NK-92 (cell line): ENCODE measurements around the gene PLBD2.

ENCODE experiments used
- DNase-seq: peaks from one replicate; lab custom pipeline; 2025; ENCODE audit not compliant: unreplicated experiment; lab: John Stamatoyannopoulos, UW

Gene PLBD2

DNA sequence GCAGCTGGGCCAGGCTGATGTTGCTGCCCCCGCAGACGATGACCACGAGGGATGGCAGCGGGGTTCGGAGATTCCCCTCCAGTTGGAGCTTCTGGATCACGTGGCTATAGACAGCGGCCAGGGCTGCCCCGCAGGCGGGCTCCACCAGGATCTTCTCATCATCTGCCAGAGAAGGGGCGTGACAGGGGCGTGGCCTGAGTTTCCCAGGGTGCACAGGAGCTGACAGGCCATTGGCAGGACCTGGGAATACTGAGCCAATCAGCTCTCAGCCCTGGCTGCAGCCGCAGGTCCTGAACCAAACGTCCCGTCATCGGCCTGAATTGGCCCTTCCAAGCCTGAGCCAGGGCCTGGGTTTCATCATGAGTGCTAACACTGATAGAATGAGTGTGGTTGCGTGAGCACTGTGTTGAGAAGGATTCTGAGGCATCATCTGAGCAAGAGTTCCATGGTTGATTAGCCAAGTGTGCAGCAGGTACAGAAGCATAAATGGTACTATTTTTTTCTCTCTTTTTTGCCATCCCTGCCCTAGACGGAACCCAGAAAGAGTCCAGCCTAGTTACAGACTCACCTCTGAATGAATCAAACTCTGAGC lies 34.7 kb downstream of the PLBD2 start:
- no peak for DNase-seq

DNA sequence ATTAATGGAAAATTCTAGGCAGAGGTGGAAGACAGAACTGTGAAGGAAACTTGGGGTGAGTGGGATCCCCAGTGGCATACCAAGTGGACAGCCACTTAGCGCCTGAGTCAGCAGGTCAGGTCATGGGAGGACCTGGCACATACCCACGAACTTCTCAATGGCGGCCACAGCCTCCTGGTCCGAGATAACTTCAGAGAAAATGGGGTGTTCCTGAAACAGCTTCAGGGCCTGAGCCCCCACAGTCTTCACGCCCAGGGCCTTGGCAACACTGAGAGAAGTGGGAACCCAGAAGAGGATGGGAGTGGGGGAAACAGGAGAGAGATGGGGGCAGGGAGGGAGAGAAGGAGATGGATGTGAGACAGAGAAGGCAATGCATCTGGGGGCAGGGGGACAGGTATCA lies 35.4 kb downstream of the PLBD2 start:
- no peak for DNase-seq

DNA sequence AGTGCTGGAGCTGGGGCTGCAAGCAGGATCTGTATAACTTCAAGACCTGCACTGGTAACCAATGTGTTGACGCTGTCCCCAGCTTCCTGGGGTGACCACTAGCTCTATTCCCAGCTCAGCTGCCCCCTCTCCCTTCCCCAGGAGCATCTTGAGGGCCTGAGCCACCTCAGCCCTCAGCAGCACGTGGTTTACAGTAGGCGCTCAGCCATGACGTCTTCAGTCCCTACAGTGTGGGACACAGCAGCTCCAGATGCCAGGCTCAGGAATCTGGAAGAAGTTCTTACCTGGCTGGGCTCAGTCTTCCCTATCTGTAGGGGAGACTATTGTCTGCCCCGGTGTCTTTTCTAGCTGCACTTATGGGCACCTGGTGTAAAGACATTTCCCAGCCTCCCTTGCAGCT lies 36.7 kb downstream of the PLBD2 start:
- DNase-seq: no peak

DNA sequence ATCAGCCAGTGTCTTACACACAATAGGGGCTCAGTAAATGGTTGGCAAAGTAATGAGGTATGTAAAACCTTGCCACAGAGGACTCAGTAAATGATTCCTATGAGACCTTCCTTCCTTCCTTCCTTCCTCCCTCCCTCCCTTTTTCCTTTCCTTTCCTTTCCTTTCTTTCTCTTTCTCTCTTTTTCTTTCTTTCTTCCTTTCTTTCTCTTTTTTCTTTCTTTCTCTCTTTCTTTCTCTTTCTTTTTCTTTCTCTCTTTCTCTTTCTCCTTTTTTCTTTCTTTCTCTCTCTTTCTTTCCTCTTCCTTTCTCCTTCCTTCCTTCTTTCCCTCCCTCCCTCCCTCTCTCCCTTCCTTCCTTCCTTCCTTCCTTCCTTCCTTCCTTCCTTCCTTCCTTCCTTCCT lies 37.8 kb downstream of the PLBD2 start:
- DNase-seq: no peak

DNA sequence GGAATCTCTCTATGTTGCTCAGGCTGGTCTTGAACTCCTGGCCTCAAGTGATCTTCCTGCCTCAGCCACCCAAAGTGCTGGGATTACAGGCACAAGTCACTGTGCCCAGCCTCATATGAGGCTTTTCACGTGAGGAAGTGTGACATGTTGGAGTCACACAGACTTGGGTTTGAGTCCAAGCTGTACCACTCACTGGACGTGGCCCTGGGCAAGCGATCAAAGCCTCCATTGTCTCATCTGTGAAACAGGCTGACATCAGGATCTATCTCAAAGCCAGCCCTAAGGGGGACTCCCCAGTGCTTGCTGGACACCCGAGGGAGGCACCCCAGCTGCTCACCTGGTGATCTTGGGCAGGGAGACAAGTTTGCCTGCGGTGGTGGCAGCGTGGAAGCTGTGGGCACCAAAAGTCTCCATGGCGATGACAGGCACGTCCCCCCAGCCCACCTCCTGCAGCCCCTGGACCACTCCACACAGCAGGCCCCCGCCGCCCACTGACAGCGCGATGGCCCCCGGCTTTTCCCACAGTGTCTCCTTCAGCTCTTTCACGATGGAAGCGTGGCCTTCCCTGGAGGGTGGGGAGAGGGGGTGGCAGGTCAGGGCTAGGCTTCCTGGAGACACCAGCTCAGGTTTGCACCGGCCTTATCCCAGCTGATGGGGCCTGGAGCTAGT lies 38.6 kb downstream of the PLBD2 start:
- no peak for DNase-seq

DNA sequence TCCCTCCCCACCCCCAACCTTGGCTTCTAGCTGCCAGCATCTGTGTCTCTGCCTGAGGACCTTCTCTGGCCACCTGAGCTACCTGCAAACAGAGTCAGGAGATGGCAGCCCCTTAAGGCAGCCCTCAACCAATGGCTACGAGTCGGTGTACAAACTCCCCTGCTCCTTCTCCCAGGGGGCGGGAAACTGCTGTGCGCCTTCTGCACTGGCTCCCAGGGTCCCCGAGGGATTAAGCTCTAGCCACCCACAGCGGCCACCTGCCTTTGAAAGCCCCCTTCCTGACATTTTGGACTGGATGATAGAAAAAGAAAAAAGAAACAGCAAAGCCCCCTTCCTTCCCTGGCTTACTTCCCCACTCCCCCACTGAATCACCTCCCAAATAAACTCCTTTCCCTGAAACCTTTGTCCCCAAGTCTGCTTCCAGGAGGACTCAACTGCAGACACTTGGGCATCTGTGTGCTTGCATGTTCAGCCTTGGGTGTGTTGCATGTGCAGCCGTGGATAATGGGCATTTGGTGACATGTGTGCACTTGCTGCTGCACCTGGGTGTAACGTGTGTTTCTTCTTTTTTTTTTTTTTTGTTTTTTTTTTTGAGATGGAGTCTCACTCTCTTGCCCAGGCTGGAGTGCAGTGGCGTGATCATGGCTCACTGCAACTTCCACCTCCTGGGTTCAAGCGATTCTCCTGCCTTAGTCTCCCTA lies 39.3 kb downstream of the PLBD2 start:
- no peak for DNase-seq

DNA sequence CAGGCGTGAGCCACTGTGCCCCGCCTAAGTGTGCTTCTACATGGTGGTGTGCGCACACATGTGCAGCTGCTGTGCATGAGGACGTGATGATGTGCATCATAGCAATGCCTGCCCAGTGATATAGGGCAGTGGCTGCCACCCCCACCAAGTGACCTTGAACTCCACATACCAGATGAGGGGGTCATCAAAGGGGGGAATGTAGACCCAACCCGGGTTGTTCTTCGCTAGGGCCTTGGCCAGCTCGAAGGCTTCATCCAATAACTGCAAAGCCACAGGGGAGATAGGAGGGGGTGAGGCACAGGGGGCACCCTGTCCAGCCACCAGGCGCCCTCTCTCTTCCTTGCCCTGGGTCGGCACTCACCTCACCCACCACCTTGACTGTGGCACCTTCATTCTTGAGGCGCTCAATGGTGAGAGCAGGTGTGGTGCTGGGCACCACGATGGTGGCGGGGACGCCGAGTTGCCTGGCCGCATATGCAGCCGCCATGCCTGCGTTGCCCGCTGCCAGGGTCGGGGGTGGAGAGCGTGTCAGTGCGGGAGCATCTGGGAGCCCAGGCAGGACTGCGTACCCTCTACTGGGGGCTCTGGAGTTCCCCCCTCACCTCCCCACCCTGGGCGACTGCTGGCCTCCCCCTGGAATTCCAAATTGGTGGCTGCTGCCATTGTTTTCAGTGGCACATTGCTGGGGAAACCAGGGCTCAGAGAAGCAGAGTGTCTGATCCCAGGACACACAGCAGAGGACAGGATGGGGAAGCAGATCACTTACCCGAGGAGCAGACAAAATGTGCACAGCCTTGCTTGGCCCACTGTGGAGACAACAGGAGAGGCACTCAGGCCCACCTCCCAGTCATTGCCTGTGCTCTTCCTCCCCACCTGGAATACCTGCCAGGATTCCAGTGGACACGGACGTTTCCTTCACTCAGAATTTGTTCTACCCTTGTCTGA lies 40.2 kb downstream of the PLBD2 start:
- DNase-seq: no peak

DNA sequence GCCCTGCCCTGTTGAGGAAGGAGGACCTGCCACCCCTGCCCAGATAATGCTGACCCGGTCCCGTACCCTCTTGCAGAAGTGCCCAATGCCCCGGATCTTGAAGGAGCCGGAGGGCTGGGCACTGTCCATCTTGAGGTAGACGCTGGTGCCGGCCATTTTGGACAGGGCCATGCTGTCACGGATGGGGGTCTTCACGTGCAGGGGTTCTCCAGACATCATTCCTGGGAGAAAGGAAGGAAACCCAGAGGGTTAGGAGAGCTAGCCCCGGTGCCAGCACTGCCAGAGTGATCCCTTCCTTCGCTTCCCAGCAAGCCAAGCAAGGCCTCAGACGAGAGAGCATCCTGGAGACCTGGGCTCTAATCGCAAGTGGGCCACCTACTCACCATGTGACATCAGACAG lies 41.1 kb downstream of the PLBD2 start:
- no peak for DNase-seq

DNA sequence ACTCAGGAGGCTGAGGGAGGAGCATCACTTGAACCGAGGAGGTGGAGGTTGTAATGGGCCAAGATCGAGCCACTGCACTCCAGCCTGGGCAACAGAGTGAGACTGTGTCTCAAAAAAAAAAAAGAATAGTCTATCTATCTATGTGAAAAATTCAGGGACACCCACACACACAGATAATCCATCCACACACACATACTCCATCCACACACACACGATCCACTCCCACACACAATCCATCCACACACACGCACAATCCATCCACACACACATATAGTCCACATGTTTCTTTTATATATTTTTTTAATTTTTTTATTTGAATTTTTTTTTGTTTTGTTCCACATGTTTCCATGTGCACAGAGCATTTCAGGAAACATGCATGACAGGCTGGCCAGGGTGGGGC lies 42.0 kb downstream of the PLBD2 start:
- DNase-seq: no peak

DNA sequence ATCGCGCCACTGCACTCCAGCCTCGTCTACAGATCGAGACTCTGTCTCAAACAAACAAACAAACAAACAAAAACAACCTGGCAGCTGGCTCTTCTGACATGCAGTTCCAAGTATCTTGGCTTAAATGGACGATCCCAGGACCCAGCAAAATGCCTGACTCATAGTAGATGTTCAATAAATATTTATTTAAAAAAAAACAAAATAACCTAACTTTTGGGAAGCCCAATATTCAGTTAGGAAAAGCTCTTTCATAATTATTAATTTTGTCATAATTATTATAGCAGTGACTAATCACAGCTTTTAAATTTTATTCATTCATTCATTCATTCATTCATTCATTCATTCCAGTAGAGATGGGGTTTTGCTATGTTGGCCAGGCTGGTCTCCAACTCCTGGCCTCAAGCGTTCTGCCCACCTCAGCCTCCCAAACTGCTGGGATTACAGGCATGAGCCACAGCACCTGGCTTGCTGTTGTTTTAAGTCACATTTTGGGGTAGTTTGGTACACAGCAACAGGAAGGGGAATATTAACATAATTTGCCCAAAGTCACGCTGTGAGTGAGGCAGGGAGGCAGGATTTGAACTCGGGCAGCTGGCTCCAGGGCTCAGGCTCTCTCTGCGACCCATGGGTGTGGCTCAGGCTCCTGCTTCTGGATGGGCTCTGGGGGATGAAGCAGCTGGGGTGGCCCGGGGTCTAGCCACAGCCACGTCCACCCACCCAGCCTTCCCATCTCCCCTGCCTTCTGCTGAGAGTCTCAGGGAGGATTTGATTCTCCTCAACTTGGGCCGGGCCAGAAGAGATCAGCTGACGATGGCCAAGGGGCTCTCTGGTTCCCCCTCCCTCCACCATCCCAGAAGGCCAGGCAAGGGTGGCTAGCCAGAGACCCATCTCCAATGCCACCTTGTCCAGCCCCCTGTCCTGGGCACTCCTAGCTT lies 42.9 kb downstream of the PLBD2 start:
- DNase-seq: no peak

DNA sequence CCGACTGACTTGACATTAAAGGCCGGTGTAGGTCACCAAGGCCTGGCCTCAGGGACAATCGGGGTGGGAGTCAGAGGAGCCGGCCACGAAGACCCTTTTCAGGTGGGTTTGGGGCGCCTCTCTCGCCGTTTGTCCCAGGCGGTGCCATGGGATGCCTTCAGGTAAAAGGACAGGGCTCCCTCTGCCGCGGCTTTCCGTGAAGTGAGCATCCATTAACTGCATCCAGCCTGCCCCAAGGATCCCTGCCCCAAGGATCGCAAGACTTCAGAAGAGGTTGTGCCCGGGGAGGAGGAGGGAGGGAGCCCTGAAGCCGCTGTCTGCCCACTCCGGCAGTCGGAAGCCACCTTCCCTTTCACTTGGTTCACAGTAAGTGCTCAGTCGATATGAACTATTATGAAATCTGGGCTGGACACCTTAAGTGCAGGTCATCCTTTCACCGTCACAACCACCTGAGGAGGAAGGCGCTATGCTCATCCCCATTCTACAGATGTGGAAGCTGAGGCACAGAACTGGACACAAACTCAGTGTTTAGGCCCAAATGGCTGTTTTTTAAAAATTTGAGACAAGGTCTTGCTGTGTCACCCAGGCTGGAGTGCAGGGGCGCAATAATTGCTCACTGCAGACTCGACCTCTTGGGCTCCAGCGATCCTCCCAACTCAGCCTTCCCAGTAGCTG lies 44.3 kb downstream of the PLBD2 start:
- no peak for DNase-seq

DNA sequence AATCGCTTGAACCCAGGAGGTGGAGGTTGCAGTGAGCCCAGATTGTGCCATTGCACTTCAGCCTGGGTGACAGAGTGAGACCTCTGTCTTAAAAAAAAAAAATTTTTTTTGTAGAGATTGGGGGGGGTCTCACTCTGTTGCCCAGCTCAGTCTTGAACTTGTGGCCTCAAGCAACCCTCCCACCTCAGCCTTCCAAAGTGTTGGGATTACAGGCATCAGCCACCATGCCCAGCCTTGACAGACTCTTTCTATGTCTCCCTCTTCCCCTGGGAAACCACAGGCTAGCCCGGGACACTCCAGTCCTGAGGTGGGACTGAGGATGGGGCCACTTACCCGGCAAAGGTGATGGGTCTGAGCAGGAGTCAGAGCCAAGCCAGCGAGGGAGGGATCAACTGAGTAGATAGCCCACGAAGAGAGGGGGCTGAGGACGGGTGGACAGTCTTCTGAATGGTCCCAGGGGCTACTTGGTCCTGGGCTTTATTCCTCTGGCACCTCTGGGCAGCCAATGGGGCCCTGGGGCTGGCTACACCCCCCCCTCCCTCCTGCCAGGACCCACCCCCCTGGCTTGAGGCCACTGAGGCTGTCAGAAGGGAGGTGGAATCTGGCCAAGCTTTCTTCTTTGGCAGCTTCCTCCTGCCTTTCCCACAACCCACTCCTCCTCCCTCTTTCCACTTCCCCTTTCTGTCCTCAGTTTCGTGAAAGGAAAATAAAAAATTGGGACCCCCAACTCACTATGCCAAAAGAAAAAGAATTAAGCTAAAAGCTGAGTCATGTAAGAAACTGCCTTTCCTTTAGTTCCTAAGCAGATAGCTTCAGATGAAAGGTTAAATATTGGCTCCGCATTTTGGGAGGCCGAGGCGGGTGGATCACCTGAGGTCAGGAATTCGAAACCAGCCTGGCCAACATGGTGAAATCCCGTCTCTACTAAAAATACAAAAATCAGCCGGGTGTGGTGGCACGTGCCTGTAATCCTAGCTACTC lies 45.3 kb downstream of the PLBD2 start, which contains the start of gene SDS:
TSS of gene SDS (minus strand) at position 453 of the 981 bp plus-strand sequence. CDS start 4,179 bp downstream, outside the sequence.
- DNase-seq: no peak

DNA sequence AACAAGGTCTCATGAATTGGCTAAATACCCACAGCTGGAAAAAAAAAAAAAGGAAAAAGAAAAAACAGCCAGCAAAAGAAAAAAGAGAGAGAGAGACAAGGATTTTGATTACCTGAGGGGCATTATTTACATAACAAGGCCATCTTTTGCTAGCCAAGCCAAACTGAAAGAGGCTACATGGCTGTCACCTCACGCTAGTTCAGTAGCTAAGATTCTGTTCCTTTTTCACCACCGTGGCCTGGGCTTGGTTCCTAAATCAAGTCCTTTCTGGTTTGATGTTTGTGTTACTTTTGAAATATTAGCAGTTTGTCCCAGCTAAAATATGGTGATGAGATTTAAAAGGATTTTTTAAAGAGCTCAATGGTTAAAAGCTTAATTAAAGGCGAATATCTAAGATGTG lies 47.3 kb downstream of the PLBD2 start:
- DNase-seq: no peak

DNA sequence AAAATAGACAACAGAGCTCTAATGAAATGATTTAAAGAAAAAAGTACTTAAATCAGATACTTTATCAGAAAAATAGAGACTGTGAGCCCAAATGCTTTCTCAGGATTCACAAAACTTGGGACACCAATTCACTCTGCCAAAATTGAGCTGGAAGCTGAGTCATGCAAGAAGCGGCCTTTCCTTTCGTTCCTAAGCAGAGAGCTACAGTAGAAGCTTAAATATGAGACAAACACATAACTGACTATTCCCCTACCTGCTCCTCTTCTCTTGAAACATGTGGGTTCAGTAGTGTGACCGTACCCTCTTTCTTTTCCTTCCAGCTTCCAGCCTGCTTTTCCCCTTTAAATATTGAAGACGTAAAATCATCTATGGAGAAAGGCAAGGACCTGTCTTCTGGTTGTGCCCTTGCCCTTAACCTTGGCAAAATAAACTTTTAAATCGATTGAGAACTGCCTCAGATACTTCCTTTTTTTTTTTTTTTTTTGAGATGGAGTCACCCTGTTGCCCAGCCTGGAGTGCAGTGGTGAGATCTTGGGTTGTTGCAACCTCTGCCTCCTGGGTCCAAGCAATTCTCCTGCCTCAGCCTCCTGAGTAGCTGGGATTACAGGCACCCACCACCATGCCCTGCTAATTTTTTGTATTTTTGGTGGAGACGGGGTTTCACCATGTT lies 49.7 kb downstream of the PLBD2 start:
- no peak for DNase-seq

DNA sequence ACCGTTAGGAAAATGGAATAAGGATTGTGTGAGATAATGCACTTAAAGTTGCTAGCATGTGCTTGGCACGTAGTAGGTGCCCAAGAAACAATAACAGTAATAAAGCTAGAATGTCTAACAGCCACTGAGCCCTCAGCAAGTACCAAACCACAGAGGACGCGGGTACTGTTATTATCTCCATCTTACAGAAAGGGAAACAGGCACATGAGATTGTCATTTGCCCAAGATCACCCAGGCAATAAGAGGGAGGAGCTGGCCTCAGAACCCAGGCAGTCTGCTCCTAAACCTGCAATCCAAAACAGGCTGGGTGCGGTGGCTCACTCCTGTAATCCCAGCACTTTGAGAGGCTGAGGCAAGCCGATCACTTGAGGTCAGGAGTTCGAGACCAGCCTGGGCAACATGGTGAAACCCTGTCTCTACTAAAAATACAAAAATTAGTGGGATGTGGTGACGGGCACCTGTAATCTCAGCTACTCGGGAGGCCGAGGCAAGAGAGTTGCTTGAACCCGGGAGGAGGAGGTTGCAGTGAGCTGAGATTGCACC lies 50.4 kb downstream of the PLBD2 start:
- no peak for DNase-seq

DNA sequence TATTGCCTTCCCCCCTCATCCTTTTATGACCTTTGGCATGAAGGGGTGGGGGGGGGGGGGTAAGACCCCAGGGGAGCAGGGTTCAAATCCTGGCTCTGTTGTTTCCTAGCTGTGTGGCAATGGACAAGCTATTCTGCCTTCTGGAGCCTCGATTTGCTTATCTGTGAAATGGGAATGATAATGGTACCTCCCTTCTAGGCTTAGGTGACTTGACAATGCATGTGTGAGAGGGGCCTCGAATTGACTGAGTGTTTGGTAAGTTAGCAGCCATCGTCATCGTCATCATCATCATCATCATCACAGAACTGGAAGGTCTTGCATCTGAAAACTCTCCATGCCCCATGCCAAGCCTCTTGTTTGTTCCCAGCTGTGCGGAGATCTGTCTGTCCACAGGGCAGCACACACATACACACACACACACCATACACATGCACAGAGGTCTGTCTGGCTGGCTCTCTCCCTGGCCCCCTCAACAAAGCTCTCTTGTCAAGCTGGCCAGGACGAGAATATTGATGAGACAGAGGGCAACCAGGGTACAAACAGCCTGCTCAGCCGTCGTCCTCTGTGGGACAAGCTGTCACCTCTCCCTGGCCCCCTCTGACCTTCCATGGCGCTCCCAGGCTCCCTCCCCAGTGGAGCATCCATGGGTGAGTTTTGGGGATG lies 51.2 kb downstream of the PLBD2 start:
- DNase-seq: no peak

DNA sequence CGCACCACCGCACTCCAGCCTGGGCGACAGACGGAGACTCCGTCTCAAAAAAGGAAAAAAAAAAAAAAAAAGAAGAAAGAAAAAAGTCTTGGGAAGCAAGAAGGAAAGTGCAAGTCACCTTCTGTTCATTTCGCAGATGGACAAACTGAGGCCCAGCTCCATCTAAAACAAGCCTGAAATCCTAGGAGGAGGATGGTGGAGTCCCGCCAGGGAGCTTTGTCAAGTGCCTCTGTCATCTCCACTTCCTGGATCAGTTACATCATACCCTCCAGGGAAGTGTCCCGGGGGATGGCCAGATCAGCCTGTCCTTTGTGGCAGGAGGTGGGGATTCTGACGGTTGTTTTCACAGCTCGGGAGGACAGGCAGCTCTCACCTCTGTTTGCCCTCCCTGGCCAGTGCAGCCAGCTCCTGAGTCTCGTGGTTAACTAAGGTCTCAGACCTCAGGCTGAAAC lies 55.1 kb downstream of the PLBD2 start:
- no peak for DNase-seq
